Neutrophil (primary cell): Measurements from ENCODE around the gene ERVFRD-1.

Source experiments
- H3K27ac ChIP-seq: fragments of 200-600 bp; sonication (generic); 2 replicates; pipeline ENCODE4 v1.5.1; 2016; ENCODE audit warnings: mild to moderate bottlenecking, moderate library complexity
- H3K27me3 ChIP-seq: fragments of 200-600 bp; sonication (generic); 2 replicates; pipeline ENCODE4 v1.6.0; 2016; ENCODE audit warnings: mild to moderate bottlenecking
- H3K36me3 ChIP-seq: fragments of 200-600 bp; sonication (generic); 2 replicates; pipeline ENCODE4 v1.5.1; 2017
- H3K4me1 ChIP-seq, 2 experiments: fragments of 200-600 bp in 1 of 2; sonication (generic) in 1 of 2; 1 replicate in 1 of 2; 2 replicates in 1 of 2; pipeline versions ENCODE4 v1.5.1 to v1.6.1; 2013 to 2016; ENCODE audit warnings: low read depth in 1 of 2, low read length in 1 of 2, mild to moderate bottlenecking in 1 of 2, moderate library complexity in 1 of 2; ENCODE audit not compliant: control insufficient read depth in 1 of 2, insufficient read depth in 1 of 2
- H3K4me3 ChIP-seq, 2 experiments: fragments of 200-600 bp in 1 of 2; sonication (generic) in 1 of 2; 1 replicate in 1 of 2; 2 replicates in 1 of 2; pipeline ENCODE4 v1.5.1; 2013 to 2016; ENCODE audit warnings: low read depth in 1 of 2, low read length in 1 of 2, mild to moderate bottlenecking in 1 of 2, moderate library complexity in 1 of 2
- H3K9me3 ChIP-seq: fragments of 200-600 bp; sonication (generic); 2 replicates; pipeline ENCODE4 v1.5.1; 2016
- TF ChIP-seq, protein P1 (sequence below): fragments of 200-600 bp; sonication (generic); IDR thresholded peaks from 2 replicates; pipeline ENCODE4 v1.5.1; 2016; ENCODE audit warnings: antibody characterized with exemption

Gene ERVFRD-1, protein sequence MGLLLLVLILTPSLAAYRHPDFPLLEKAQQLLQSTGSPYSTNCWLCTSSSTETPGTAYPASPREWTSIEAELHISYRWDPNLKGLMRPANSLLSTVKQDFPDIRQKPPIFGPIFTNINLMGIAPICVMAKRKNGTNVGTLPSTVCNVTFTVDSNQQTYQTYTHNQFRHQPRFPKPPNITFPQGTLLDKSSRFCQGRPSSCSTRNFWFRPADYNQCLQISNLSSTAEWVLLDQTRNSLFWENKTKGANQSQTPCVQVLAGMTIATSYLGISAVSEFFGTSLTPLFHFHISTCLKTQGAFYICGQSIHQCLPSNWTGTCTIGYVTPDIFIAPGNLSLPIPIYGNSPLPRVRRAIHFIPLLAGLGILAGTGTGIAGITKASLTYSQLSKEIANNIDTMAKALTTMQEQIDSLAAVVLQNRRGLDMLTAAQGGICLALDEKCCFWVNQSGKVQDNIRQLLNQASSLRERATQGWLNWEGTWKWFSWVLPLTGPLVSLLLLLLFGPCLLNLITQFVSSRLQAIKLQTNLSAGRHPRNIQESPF

DNA sequence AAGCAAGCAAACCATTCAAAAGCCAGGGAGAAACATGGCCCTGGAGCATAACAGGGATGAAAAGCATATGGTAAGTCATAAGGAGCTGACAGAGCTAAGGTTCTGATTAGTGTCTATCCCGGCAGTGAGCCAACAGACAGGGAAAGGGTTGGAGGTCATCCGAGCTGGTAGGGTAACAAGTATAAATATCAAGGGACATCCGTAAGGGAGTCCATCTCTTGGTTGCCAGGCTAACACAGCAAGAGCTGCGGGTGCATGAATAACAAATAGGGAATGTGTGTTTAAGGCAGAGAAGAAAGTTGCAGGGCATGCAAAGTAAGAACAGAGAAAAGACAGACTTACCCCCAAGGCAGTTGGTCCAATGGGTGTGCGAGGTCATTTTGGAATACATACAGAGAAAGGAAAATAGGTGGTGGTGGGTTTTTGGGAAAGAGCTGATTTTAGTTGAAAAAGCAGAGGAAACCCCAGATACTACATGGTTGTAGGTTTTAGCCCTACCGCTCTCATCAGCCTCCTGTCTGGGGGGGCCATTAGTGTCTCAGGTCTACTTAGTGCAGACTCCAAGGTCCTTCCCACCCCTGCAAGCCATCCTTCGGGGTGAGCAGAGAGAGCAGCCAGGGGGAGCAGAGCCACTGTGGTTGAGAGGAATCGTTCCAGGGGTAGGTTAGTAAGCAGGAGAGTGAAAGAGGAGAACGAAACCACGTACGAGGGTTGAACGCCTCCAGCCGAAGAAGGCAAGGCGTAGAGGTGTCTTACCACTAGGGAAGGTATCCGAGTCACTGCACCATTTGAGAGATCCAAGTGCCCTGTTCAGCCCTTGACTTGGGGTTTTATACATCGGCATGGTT lies at the start of gene ERVFRD-1:
ERVFRD-1 (minus strand) TSS at position 805 of the 848 bp plus-strand sequence. CDS start 6,415 bp downstream, outside the sequence.
- TF ChIP-seq, protein P1, sequence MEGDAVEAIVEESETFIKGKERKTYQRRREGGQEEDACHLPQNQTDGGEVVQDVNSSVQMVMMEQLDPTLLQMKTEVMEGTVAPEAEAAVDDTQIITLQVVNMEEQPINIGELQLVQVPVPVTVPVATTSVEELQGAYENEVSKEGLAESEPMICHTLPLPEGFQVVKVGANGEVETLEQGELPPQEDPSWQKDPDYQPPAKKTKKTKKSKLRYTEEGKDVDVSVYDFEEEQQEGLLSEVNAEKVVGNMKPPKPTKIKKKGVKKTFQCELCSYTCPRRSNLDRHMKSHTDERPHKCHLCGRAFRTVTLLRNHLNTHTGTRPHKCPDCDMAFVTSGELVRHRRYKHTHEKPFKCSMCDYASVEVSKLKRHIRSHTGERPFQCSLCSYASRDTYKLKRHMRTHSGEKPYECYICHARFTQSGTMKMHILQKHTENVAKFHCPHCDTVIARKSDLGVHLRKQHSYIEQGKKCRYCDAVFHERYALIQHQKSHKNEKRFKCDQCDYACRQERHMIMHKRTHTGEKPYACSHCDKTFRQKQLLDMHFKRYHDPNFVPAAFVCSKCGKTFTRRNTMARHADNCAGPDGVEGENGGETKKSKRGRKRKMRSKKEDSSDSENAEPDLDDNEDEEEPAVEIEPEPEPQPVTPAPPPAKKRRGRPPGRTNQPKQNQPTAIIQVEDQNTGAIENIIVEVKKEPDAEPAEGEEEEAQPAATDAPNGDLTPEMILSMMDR: no peak
- peaks cover 8 to 9% of the 10 kb centered on the region in 2 experiments for H3K4me1 ChIP-seq
- H3K36me3 ChIP-seq: no peaks in the 10 kb centered on the region
- no peak within 1 kb of the TSS for H3K27ac ChIP-seq
- no peaks in the 10 kb centered on the region for H3K27me3 ChIP-seq
- H3K9me3 ChIP-seq: no peaks in the 10 kb centered on the region
- no peak within 1 kb of the TSS for H3K4me3 ChIP-seq

DNA sequence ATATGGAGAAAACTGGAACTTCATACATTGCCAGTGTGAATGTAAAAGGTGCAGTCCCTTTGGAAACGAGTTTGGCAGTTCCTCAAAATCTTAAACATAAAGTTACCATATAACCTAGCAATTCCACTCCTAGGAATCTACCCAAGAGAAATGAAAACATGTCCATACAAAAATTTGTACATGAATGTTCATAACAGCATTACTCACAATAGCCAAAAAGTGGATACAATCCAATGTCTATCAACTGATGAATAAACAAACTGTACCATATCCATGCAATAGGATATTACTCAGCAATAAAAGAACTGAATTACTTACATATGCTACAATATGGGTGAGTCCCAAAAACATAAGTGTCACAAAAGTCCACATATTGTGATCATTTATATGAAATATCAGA lies 48.7 kb upstream of the ERVFRD-1 start:
- no peaks in the 10 kb centered on the region for H3K4me1 ChIP-seq
- no peak overlapping the region for H3K4me3 ChIP-seq
- TF ChIP-seq, protein P1: no peak
- no peaks in the 10 kb centered on the region for H3K27me3 ChIP-seq
- no peaks in the 10 kb centered on the region for H3K9me3 ChIP-seq
- H3K27ac ChIP-seq: no peak overlapping the region
- no peaks in the 10 kb centered on the region for H3K36me3 ChIP-seq

DNA sequence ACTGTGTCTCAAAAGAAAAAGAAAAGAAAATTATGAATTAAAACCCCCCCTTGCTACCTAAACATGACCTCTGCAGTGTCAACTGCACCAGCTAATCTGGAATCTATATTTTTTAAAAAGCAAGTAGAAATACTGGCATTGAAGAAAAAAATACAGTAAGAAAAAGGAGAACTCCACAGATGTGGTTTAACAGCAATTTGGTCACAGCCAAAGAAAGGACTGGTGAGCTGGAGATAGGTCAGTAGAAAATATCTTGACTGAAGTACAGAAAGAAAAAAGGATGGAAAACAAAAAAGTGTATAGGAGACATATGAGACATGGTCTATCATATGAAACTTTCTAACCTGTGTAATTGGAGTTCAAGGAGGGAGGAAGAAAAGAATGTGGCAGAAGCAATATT lies 44.1 kb upstream of the ERVFRD-1 start:
- H3K9me3 ChIP-seq: no peaks in the 10 kb centered on the region
- no peaks in the 10 kb centered on the region for H3K27me3 ChIP-seq
- no peak overlapping the region for H3K27ac ChIP-seq
- no peaks in the 10 kb centered on the region for H3K36me3 ChIP-seq
- H3K4me3 ChIP-seq: no peak overlapping the region
- TF ChIP-seq, protein P1: no peak
- no peaks in the 10 kb centered on the region for H3K4me1 ChIP-seq

DNA sequence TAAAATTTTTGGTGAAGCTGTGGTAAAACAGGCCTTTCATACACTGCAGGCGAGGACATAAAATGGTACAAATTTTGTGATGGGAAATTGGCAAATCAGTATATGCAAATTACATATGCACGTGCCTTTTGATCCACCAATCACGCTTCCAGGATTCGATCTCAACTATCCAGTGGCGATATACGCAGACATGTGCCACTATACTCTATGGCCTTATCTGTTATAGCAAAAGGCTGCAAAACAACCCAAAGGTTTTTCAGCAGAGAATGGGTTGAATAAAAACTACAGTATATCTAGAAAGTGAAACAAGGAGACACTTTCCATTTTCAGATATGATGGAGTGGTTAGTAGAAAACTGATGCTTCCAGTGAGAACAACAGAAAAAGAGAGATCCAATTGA lies 41.9 kb upstream of the ERVFRD-1 start:
- Histone ChIP-seq H3K27me3 (no peaks in the 10 kb centered on the region), H3K4me3 (no peak overlapping the region), H3K9me3 (no peaks in the 10 kb centered on the region), H3K4me1 (no peaks in the 10 kb centered on the region), H3K36me3 (no peaks in the 10 kb centered on the region), H3K27ac (no peak overlapping the region)
- TF ChIP-seq, protein P1: no peak

DNA sequence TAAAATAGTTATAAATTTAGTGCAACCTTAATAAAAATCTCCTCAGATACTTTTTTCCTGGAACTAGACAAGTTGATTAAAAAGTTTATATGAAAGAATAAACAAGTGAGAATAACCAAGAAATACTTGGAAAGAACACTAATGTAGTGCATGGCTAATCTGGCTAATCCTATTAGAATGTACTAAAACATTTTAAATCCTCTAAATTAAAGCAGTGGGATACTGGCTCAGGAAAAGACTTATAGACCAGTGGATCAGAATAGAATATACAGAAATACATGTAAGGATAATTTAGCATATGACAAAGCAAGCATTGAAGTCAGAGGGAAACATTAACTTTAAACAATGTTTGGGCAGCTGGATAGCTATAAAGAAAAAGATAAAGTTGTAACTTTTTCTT lies 41.1 kb upstream of the ERVFRD-1 start:
- Histone ChIP-seq H3K9me3 (no peaks in the 10 kb centered on the region), H3K4me1 (no peaks in the 10 kb centered on the region), H3K36me3 (no peaks in the 10 kb centered on the region), H3K27ac (no peak overlapping the region), H3K27me3 (no peaks in the 10 kb centered on the region), H3K4me3 (no peak overlapping the region)
- TF ChIP-seq, protein P1: no peak
